GDM1 (cell line): ENCODE data around the gene HEXIM1.
"Not testable (repeated sequence)": the region's sequence is repeated elsewhere in the genome, so short reads cannot be mapped to it uniquely, and the experiment has no call there.

Experiments
- DNase-seq: peaks from one replicate; lab custom pipeline; 2025; lab: John Stamatoyannopoulos, UW

Gene HEXIM1

GRCh38 chr17:45114117-45114932, 34.0 kb upstream of the HEXIM1 start:
- DNase-seq: no peak

GRCh38 chr17:45115015-45115625, 33.2 kb upstream of the HEXIM1 start:
- DNase-seq: no peak

GRCh38 chr17:45115871-45116270, 32.4 kb upstream of the HEXIM1 start:
- no peak for DNase-seq

DNA sequence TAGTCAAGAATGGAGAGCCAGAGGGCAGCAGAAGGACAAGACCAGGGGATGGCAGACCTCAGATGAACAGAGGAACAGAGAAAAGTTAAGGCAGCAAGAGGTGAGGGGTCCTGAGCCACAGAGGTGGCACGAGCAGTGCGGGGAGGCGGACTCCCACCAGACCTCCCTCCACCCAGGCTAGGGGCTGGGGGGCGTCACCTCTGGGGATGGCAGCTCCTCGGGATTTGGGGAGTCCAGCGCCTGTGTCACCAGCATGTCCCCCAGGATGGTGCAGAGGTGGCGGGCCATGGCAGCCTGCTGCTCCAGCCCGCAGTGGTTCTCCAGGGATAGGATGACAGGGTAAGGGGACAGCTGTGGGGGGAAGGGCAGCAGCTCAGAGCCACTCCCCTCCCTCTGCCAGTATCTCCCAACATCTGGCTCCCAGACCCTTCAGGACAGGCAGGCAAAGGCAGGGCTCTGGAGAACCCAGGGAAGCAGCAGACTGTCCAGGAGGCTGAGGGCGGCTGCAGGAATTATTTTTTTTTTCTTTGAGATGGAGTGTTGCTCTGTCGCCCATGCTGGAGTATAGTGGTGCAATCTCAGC, 31.8 kb upstream of the HEXIM1 start:
- DNase-seq: no peak

DNA sequence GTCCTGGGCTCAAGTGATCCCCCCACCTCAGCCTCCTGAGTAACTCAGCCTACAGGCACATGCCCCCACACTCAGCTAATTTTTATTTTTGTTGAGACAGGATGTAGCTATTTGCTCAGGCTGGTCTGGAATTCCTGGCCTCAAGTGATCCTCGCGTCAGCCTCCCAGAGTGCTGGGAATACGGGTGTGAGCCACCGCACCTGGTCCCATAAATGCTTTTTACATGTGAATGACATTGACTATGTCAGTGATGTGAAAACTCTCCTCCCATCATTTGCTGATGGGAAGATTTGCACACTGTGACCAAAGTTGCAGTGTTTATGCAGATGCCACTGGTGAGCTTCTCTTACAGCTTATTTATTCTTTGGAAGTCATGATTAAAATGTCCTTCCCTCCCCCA, 30.9 kb upstream of the HEXIM1 start:
- no peak for DNase-seq

- no peak for DNase-seq
These were observed 30.2 kb upstream of the HEXIM1 start for GRCh38 chr17:45117848-45118646.

DNA sequence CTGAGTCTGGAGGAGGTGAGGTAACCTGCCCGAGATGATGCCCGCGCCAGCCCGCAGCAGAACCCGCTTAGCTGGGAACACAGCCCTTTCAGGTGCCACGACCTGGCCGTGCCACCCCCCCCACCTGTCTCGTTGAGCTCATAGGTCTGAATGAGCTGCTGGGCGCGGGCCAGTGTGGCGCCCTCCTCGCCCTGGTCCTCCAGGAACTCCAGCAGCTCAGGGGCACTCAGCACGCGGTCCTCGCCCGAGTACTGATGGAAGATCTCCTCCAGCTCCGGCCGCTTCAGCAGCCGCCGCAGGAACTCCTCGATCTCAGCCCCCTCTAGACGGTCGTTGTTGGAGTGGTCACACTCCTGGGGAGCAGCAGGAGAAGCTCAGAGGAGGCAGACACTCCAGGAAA, 29.6 kb upstream of the HEXIM1 start:
- no peak for DNase-seq

GRCh38 chr17:45119964-45120363, 28.3 kb upstream of the HEXIM1 start:
- no peak for DNase-seq

DNA sequence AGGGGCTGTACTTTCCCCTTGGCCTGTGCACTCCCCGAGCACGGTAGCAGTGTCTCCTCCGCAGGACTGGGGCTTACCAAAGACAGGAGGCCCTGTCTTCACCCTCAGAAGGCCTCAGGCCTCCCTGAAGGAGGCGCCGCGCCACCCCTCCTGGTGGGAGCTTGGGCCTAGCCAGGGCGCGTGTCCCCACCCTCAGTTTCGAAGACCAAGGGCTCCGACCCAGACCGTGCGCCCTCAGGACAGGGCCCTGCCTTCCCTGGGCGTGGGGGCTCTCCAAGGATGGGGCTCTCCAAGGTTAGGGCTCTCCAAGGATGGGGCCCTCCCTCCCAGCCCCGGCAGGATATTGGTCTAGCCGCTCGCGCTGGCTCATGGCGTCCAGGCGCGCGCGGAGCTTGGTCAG, 27.7 kb upstream of the HEXIM1 start:
- no peak for DNase-seq

- DNase-seq: no peak
These were observed 27.2 kb upstream of the HEXIM1 start for GRCh38 chr17:45121055-45121454.

- DNase-seq: no peak
These were observed 25.1 kb upstream of the HEXIM1 start for GRCh38 chr17:45123076-45123770.

GRCh38 chr17:45123930-45124796, 24.1 kb upstream of the HEXIM1 start:
- DNase-seq: peak; percentile 78

DNA sequence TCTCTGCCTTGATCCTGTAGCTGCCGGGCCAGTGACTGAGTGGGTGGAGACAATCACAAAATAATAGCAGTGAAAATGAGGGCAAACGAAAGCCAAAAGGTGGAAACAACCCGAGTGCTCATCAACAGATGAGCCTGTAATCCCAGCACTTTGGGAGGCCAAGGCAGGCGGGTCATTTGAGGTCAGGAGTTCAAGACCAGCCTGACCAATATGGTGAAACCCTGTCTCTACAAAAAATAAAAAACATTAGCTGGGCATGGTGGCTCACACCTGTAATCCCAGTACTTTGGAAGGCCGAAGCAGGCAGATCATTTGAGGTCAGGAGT, 23.5 kb upstream of the HEXIM1 start:
- not testable (repeated sequence) for DNase-seq

DNA sequence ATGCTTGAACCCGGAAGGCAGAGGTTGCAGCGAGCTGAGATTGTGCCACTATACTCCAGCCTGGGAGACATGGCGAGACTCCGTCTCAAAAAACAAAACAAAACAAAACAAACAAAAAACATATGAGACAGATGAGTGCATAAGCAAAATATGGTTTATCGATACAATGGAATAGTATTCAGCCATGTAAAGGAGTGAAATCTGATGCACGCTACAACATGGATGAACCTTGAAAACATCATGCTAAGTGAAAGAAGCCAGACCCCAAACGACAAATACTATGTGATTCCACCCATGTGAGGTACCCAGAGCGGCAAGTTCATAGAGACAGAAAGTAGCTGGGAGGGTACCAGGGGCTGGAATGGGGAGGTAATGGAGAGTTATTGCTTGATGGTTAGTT, 22.8 kb upstream of the HEXIM1 start:
- no peak for DNase-seq

DNA sequence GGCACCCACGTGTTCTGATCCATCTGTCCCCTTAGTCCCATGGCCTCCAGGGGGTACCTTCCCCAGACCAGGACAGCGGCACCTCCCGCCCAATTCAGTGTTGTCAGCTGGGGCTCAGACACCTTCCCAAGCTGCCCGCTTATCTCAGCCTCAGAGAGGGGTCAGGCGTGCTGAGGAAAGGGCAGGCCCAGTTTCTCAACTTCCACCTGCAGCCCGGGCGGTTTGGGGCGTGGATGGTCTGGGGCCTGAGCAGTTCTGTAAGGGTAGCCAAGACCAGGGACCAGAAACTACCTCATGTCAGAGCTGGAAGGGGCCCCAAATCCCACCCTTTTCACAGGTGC, 21.1 kb upstream of the HEXIM1 start:
- DNase-seq: no peak

DNA sequence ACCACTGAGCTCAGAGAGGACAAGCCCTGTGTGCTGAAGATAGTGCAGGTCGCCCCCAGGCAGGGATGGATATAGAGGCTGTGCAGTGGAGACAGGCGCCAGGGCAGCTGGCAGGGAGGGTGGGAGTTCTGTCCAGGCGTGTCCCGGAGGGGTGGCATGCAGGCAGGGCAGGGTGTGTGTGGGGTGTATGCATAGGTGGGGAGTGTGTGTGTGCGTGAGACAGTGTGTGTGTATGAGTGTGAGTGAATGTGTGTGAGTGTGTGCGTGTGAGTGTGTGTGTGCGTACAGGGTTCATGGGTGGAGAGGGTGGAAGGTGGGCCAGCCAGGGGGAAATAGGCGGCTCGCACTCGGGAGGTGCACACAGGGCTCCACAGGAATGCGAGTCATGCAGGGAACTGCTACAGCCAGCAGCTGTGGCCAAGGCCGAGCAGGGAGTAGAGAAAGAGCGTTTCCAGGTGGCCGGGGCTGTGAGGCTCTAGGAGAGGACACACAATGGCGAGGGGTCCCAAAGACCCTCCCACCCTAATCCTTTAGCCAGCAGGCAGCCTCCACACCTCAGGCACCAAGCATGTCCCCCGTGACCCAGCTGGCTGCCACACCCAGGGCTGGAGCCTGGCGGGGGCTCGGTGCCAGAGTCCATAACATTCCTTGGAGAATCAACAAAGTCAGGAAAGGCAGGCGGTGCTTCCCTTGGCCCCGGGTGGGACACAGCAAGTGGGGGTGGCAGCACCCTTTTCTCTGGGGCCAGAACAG, 20.6 kb upstream of the HEXIM1 start:
- DNase-seq: peak; percentile 25

DNA sequence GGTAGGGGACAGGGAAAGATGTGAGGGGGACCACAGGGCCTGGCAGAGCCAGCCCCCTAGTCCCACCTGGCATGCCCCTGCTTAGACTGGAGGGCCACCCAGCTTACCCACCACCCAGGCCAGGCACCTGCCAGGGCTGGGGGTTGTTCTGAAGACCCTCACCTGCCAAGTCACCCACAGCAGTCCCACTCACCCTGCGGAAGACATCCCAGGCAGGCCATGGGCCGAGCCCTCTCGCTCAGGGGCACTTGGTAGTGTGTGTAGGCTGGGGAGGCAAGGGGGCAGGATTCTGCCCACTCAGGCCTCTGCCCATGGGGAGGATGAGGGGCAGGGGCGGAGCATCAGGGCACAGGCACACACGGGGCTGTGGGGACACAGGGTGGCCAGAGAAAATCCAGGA, 19.9 kb upstream of the HEXIM1 start:
- DNase-seq: no peak

GRCh38 chr17:45128989-45129388, 19.3 kb upstream of the HEXIM1 start:
- no peak for DNase-seq

GRCh38 chr17:45129426-45129939, 18.8 kb upstream of the HEXIM1 start:
- no peak for DNase-seq

- DNase-seq: no peak
These were observed 18.2 kb upstream of the HEXIM1 start for GRCh38 chr17:45129940-45130680.
